ENCODE measurements around the gene ACOXL.
"Not testable (repeated sequence)": the region's sequence is repeated elsewhere in the genome, so short reads cannot be mapped to it uniquely, and the experiment has no call there.

The ACOXL gene

GRCh38 chr2:110853516-110853915, 121.1 kb downstream of the ACOXL start:
- H3K9ac ChIP-seq (ENCODE audit: low read depth, low read length) = no peak overlapping the region
- H3K4me3 ChIP-seq (ENCODE audit: low read length) = no peak overlapping the region
- no peaks in the 10 kb centered on the region for H3K36me3 ChIP-seq (ENCODE audit: insufficient read depth, low read length)
- no peaks in the 10 kb centered on the region for H3K9me3 ChIP-seq (replicated peaks; ENCODE audit: low read length)
- H3K4me1 ChIP-seq (ENCODE audit: control insufficient read depth, insufficient read depth, low read length) = no peaks in the 10 kb centered on the region
- H3K27me3 ChIP-seq (ENCODE audit: control insufficient read depth, insufficient read depth, low read length) = peaks cover 29% of the 10 kb centered on the region
- H3K4me2 ChIP-seq (ENCODE audit: low read length) = no peak overlapping the region

- H3K4me2 ChIP-seq (ENCODE audit: low read length) = no peak overlapping the region
- H3K9ac ChIP-seq (ENCODE audit: low read depth, low read length) = no peak overlapping the region
- peaks cover 29% of the 10 kb centered on the region for H3K27me3 ChIP-seq (ENCODE audit: control insufficient read depth, insufficient read depth, low read length)
- H3K4me1 ChIP-seq (ENCODE audit: control insufficient read depth, insufficient read depth, low read length) = no peaks in the 10 kb centered on the region
- no peak overlapping the region for H3K4me3 ChIP-seq (ENCODE audit: low read length)
- no peaks in the 10 kb centered on the region for H3K9me3 ChIP-seq (replicated peaks; ENCODE audit: low read length)
- no peaks in the 10 kb centered on the region for H3K36me3 ChIP-seq (ENCODE audit: insufficient read depth, low read length)
Observed at GRCh38 chr2:110853948-110854347, 121.6 kb downstream of the ACOXL start.

- Histone ChIP-seq H3K9me3 (replicated peaks; ENCODE audit: low read length) (no peaks in the 10 kb centered on the region), H3K36me3 (ENCODE audit: insufficient read depth, low read length) (no peaks in the 10 kb centered on the region), H3K4me2 (ENCODE audit: low read length) (no peak overlapping the region), H3K4me1 (ENCODE audit: control insufficient read depth, insufficient read depth, low read length) (no peaks in the 10 kb centered on the region), H3K9ac (ENCODE audit: low read depth, low read length) (no peak overlapping the region), H3K27me3 (ENCODE audit: control insufficient read depth, insufficient read depth, low read length) (peaks cover 32% of the 10 kb centered on the region), H3K4me3 (ENCODE audit: low read length) (no peak overlapping the region)
Observed at GRCh38 chr2:110854355-110855081, 122.1 kb downstream of the ACOXL start.

- H3K4me1 ChIP-seq (ENCODE audit: control insufficient read depth, insufficient read depth, low read length); H3K4me2 ChIP-seq (ENCODE audit: low read length); H3K4me3 ChIP-seq (ENCODE audit: low read length); H3K9me3 ChIP-seq (replicated peaks; ENCODE audit: low read length); H3K9ac ChIP-seq (ENCODE audit: low read depth, low read length); H3K36me3 ChIP-seq (ENCODE audit: insufficient read depth, low read length): not testable (repeated sequence)
- peaks cover 39% of the 10 kb centered on the region for H3K27me3 ChIP-seq (ENCODE audit: control insufficient read depth, insufficient read depth, low read length)
Observed at GRCh38 chr2:110855841-110856240, 123.5 kb downstream of the ACOXL start.

- H3K27me3 ChIP-seq (ENCODE audit: control insufficient read depth, insufficient read depth, low read length) = peaks cover 56% of the 10 kb centered on the region
- no peak overlapping the region for H3K4me2 ChIP-seq (ENCODE audit: low read length)
- H3K9me3 ChIP-seq (replicated peaks; ENCODE audit: low read length) = no peaks in the 10 kb centered on the region
- no peaks in the 10 kb centered on the region for H3K36me3 ChIP-seq (ENCODE audit: insufficient read depth, low read length)
- no peaks in the 10 kb centered on the region for H3K4me1 ChIP-seq (ENCODE audit: control insufficient read depth, insufficient read depth, low read length)
- H3K9ac ChIP-seq (ENCODE audit: low read depth, low read length) = no peak overlapping the region
- no peak overlapping the region for H3K4me3 ChIP-seq (ENCODE audit: low read length)
Observed at GRCh38 chr2:110858135-110858725, 125.9 kb downstream of the ACOXL start.

GRCh38 chr2:110858993-110859701, 126.8 kb downstream of the ACOXL start:
- no peak overlapping the region for H3K9ac ChIP-seq (ENCODE audit: low read depth, low read length)
- H3K4me2 ChIP-seq (ENCODE audit: low read length) = no peak overlapping the region

GRCh38 chr2:110860630-110861029, 128.3 kb downstream of the ACOXL start:
- Histone ChIP-seq H3K36me3 (ENCODE audit: insufficient read depth, low read length) (no peaks in the 10 kb centered on the region), H3K4me2 (ENCODE audit: low read length) (no peak overlapping the region), H3K4me3 (ENCODE audit: low read length) (no peak overlapping the region), H3K4me1 (ENCODE audit: control insufficient read depth, insufficient read depth, low read length) (no peaks in the 10 kb centered on the region), H3K9ac (ENCODE audit: low read depth, low read length) (no peak overlapping the region), H3K9me3 (replicated peaks; ENCODE audit: low read length) (no peaks in the 10 kb centered on the region), H3K27me3 (ENCODE audit: control insufficient read depth, insufficient read depth, low read length) (peaks cover 63% of the 10 kb centered on the region)

More at GRCh38 chr2:110858993-110859701, 126.8 kb downstream of the ACOXL start:
- Histone ChIP-seq H3K4me3 (ENCODE audit: low read length) (no peak overlapping the region), H3K4me1 (ENCODE audit: control insufficient read depth, insufficient read depth, low read length) (no peaks in the 10 kb centered on the region), H3K27me3 (ENCODE audit: control insufficient read depth, insufficient read depth, low read length) (peaks cover 61% of the 10 kb centered on the region), H3K36me3 (ENCODE audit: insufficient read depth, low read length) (no peaks in the 10 kb centered on the region), H3K9me3 (replicated peaks; ENCODE audit: low read length) (no peaks in the 10 kb centered on the region)

GRCh38 chr2:110861616-110862260, 129.4 kb downstream of the ACOXL start:
- Histone ChIP-seq H3K9ac (ENCODE audit: low read depth, low read length) (no peak overlapping the region), H3K4me1 (ENCODE audit: control insufficient read depth, insufficient read depth, low read length) (no peaks in the 10 kb centered on the region), H3K4me2 (ENCODE audit: low read length) (no peak overlapping the region), H3K27me3 (ENCODE audit: control insufficient read depth, insufficient read depth, low read length) (peaks cover 67% of the 10 kb centered on the region), H3K4me3 (ENCODE audit: low read length) (no peak overlapping the region), H3K9me3 (replicated peaks; ENCODE audit: low read length) (no peaks in the 10 kb centered on the region), H3K36me3 (ENCODE audit: insufficient read depth, low read length) (no peaks in the 10 kb centered on the region)

- no peak overlapping the region for H3K9ac ChIP-seq (ENCODE audit: low read depth, low read length)
- H3K4me1 ChIP-seq (ENCODE audit: control insufficient read depth, insufficient read depth, low read length) = no peaks in the 10 kb centered on the region
Observed at GRCh38 chr2:110863726-110864125, 131.4 kb downstream of the ACOXL start.

GRCh38 chr2:110864176-110864575, 131.8 kb downstream of the ACOXL start:
- H3K4me1 ChIP-seq (ENCODE audit: control insufficient read depth, insufficient read depth, low read length) = no peaks in the 10 kb centered on the region
- H3K4me3 ChIP-seq (ENCODE audit: low read length) = no peak overlapping the region
- H3K9me3 ChIP-seq (replicated peaks; ENCODE audit: low read length) = no peaks in the 10 kb centered on the region
- no peak overlapping the region for H3K9ac ChIP-seq (ENCODE audit: low read depth, low read length)
- H3K27me3 ChIP-seq (ENCODE audit: control insufficient read depth, insufficient read depth, low read length) = peaks cover 65% of the 10 kb centered on the region
- H3K4me2 ChIP-seq (ENCODE audit: low read length) = no peak overlapping the region
- no peaks in the 10 kb centered on the region for H3K36me3 ChIP-seq (ENCODE audit: insufficient read depth, low read length)

More at GRCh38 chr2:110863726-110864125, 131.4 kb downstream of the ACOXL start:
- H3K27me3 ChIP-seq (ENCODE audit: control insufficient read depth, insufficient read depth, low read length) = peaks cover 66% of the 10 kb centered on the region
- H3K4me3 ChIP-seq (ENCODE audit: low read length) = no peak overlapping the region
- no peaks in the 10 kb centered on the region for H3K36me3 ChIP-seq (ENCODE audit: insufficient read depth, low read length)
- H3K4me2 ChIP-seq (ENCODE audit: low read length) = no peak overlapping the region
- H3K9me3 ChIP-seq (replicated peaks; ENCODE audit: low read length) = no peaks in the 10 kb centered on the region

- Histone ChIP-seq H3K36me3 (ENCODE audit: insufficient read depth, low read length) (no peaks in the 10 kb centered on the region), H3K27me3 (ENCODE audit: control insufficient read depth, insufficient read depth, low read length) (peaks cover 60% of the 10 kb centered on the region)
Observed at GRCh38 chr2:110864731-110865130, 132.4 kb downstream of the ACOXL start.

More at GRCh38 chr2:110864731-110865130, 132.4 kb downstream of the ACOXL start:
- Histone ChIP-seq H3K4me3 (ENCODE audit: low read length) (no peak overlapping the region), H3K4me1 (ENCODE audit: control insufficient read depth, insufficient read depth, low read length) (no peaks in the 10 kb centered on the region), H3K9ac (ENCODE audit: low read depth, low read length) (no peak overlapping the region), H3K9me3 (replicated peaks; ENCODE audit: low read length) (no peaks in the 10 kb centered on the region), H3K4me2 (ENCODE audit: low read length) (no peak overlapping the region)

Measured in skeletal muscle satellite cell (primary cell).